IMR-90 (cell line): Measurements from ENCODE around the gene PLA2G4B. TPM values are rescaled to one million over a fixed set of nuclear protein-coding genes. Genes with fewer than 3 reads are reported as not detected.

Experiments
- ATAC-seq: fragments of 200-7000 bp; cut with Tn5 transposase; 2 replicates; pipeline ENCODE4 v1.9.1; 2020; ENCODE audit warnings: low read depth, mild to moderate bottlenecking, moderate library complexity
- BruUV-seq: library from RNA; stranded (reverse); fragments of 400-500 nt; replicated peaks from 2 replicates; lab custom pipeline; 2021; lab: Mats Ljungman, UMichigan
- CTCF ChIA-PET: fragments of 300-600 bp; formaldehyde crosslinking; extraction: SDS; loops from one replicate; lab custom pipeline; 2021; ENCODE audit warnings: antibody characterized with exemption; lab: Yijun Ruan, JAX
- POLR2A ChIA-PET: fragments of 300-600 bp; sonication (Branson Sonifier 250); formaldehyde crosslinking; loops from one replicate; lab custom pipeline; 2022; ENCODE audit warnings: antibody characterized with exemption; ENCODE audit not compliant: unreplicated experiment; lab: Charles Lee
- DNase-seq: peaks from one replicate; pipeline ENCODE4 v3.0.0; 2013
- H2AFZ ChIP-seq: replicated peaks from 2 replicates; pipeline ENCODE3; 2013; ENCODE audit warnings: low read length, mild to moderate bottlenecking; ENCODE audit not compliant: poor library complexity
- H2AK5ac ChIP-seq: 2 replicates; pipeline ENCODE4 v1.6.1; 2013; ENCODE audit warnings: low read depth, low read length, inconsistent platforms
- H2AK9ac ChIP-seq: replicated peaks from 2 replicates; pipeline ENCODE3; 2013; ENCODE audit warnings: mild to moderate bottlenecking, low read depth, low read length, moderate library complexity; ENCODE audit not compliant: poor library complexity
- H2BK120ac ChIP-seq: 2 replicates; pipeline ENCODE4 v1.6.1; 2013; ENCODE audit warnings: low read depth, low read length, inconsistent platforms
- H2BK15ac ChIP-seq: 3 replicates; pipeline ENCODE4 v1.6.1; 2013; ENCODE audit warnings: low read depth, low read length, inconsistent platforms
- H2BK20ac ChIP-seq: 2 replicates; pipeline ENCODE4 v1.6.1; 2013; ENCODE audit warnings: low read depth, mild to moderate bottlenecking, inconsistent platforms, low read length, moderate library complexity
- H2BK5ac ChIP-seq: 2 replicates; pipeline ENCODE4 v1.6.1; 2013; ENCODE audit warnings: mild to moderate bottlenecking, low read depth, low read length, inconsistent platforms; ENCODE audit not compliant: poor library complexity, severe bottlenecking
- H3K14ac ChIP-seq: replicated peaks from 2 replicates; pipeline ENCODE4 v1.6.1; 2013; ENCODE audit warnings: low read depth, low read length, inconsistent platforms
- H3K18ac ChIP-seq: 2 replicates; pipeline ENCODE4 v1.6.1; 2013; ENCODE audit warnings: low read depth, low read length, control low read depth
- H3K23ac ChIP-seq: 2 replicates; pipeline ENCODE4 v1.6.1; 2013; ENCODE audit warnings: low read depth, low read length, inconsistent platforms
- H3K27ac ChIP-seq: 2 replicates; pipeline ENCODE4 v1.5.1; 2013; ENCODE audit warnings: mild to moderate bottlenecking, control low read depth, low read length; ENCODE audit not compliant: insufficient read depth
- H3K27me3 ChIP-seq: 2 replicates; pipeline ENCODE4 v1.6.1; 2013; ENCODE audit warnings: low read length; ENCODE audit not compliant: control insufficient read depth, insufficient read depth
- H3K36me3 ChIP-seq: 2 replicates; pipeline ENCODE4 v1.6.1; 2013; ENCODE audit warnings: low read length, mixed read lengths; ENCODE audit not compliant: control insufficient read depth, insufficient read depth
- H3K4ac ChIP-seq: 2 replicates; pipeline ENCODE4 v1.6.1; 2013; ENCODE audit warnings: low read depth, low read length, inconsistent platforms
- H3K4me1 ChIP-seq: 2 replicates; pipeline ENCODE4 v1.6.1; 2013; ENCODE audit warnings: low read length, mixed read lengths; ENCODE audit not compliant: control insufficient read depth, insufficient read depth
- H3K4me2 ChIP-seq: 2 replicates; pipeline ENCODE4 v1.6.1; 2013; ENCODE audit warnings: low read depth, mild to moderate bottlenecking, control low read depth, low read length, moderate library complexity
- H3K4me3 ChIP-seq: 2 replicates; pipeline ENCODE4 v1.5.1; 2013; ENCODE audit warnings: low read depth, mild to moderate bottlenecking, control low read depth, low read length, moderate library complexity; ENCODE audit not compliant: insufficient read depth
- H3K56ac ChIP-seq: 2 replicates; pipeline ENCODE4 v1.6.1; 2013; ENCODE audit warnings: low read length, inconsistent platforms; ENCODE audit not compliant: insufficient read depth; ENCODE audit errors: extremely low read depth
- H3K79me1 ChIP-seq, 2 experiments: 2 replicates each; pipeline ENCODE4 v1.6.1; 2013; ENCODE audit warnings: low read length in 2 of 2, inconsistent platforms in 1 of 2, low read depth in 1 of 2
- H3K9ac ChIP-seq: 2 replicates; pipeline ENCODE4 v1.6.1; 2013; ENCODE audit warnings: low read depth, low read length, control low read depth
- H3K9me1 ChIP-seq: 2 replicates; pipeline ENCODE4 v1.6.1; 2013; ENCODE audit warnings: low read length, inconsistent platforms; ENCODE audit not compliant: insufficient read depth
- H3K9me3 ChIP-seq: 2 replicates; pipeline ENCODE4 v1.6.1; 2013; ENCODE audit warnings: low read length; ENCODE audit not compliant: control insufficient read depth, insufficient read depth
- H4K20me1 ChIP-seq: 2 replicates; pipeline ENCODE4 v1.6.1; 2013; ENCODE audit warnings: low read length, inconsistent platforms; ENCODE audit not compliant: insufficient read depth
- H4K5ac ChIP-seq: 2 replicates; pipeline ENCODE4 v1.6.1; 2013; ENCODE audit warnings: mild to moderate bottlenecking, low read depth, low read length, control low read depth
- H4K8ac ChIP-seq, 2 experiments: 2 replicates each; pipeline ENCODE4 v1.6.1; 2013; ENCODE audit warnings: low read depth in 2 of 2, low read length in 2 of 2, control low read depth in 1 of 2, inconsistent platforms in 1 of 2
- H4K91ac ChIP-seq: 2 replicates; pipeline ENCODE4 v1.6.1; 2013; ENCODE audit warnings: low read depth, low read length, inconsistent platforms; ENCODE audit not compliant: insufficient read depth
- BHLHE40 ChIP-seq: fragments of 150-350 bp; IDR thresholded peaks from 2 replicates; pipeline ENCODE4 v1.6.1; 2016; ENCODE audit warnings: mild to moderate bottlenecking, low read depth, low read length
- CEBPB ChIP-seq: IDR thresholded peaks from 2 replicates; pipeline ENCODE4 v1.6.1; 2012; ENCODE audit warnings: low read depth, low read length, improper control_type of control experiment
- MAFK ChIP-seq: IDR thresholded peaks from 2 replicates; pipeline ENCODE4 v1.6.1; 2012; ENCODE audit warnings: low read depth, low read length, improper control_type of control experiment
- MAZ ChIP-seq: IDR thresholded peaks from 2 replicates; pipeline ENCODE4 v1.6.1; 2012; ENCODE audit warnings: low read depth, mild to moderate bottlenecking, low read length, improper control_type of control experiment, moderate library complexity, borderline replicate concordance
- POLR2A ChIP-seq: IDR thresholded peaks from 2 replicates; pipeline ENCODE4 v1.6.1; 2012; ENCODE audit warnings: mild to moderate bottlenecking, low read depth, low read length
- RAD21 ChIP-seq: IDR thresholded peaks from 2 replicates; pipeline ENCODE4 v1.6.1; 2012; ENCODE audit warnings: low read length, improper control_type of control experiment
- RCOR1 ChIP-seq: IDR thresholded peaks from 2 replicates; pipeline ENCODE4 v1.6.1; 2012; ENCODE audit warnings: mild to moderate bottlenecking, low read length, improper control_type of control experiment; ENCODE audit not compliant: insufficient replicate concordance
- RFX5 ChIP-seq: IDR thresholded peaks from 2 replicates; pipeline ENCODE4 v1.8.0; 2012; ENCODE audit warnings: low read depth, mild to moderate bottlenecking, low read length, moderate library complexity
- WGBS, 2 experiments: methylation state at CpG; one replicate each; pipeline versions ENCODE4 v1.1.5 to v1.1.7; 2013; ENCODE audit warnings: missing lambda C conversion rate in 2 of 2; ENCODE audit not compliant: insufficient read length in 1 of 2; ENCODE audit errors: extremely low coverage in 2 of 2; 5-methylcytosine and 5-hydroxymethylcytosine counted together
- dilution Hi-C: fragments of 300-500 bp; cut with HindIII; formaldehyde crosslinking; loops from one replicate; pipeline ENCODE4 v1.14.3; 2018; ENCODE audit warnings: low sequenced_read_pairs; ENCODE audit not compliant: unreplicated experiment
- in situ Hi-C: fragments of 300-500 bp; cut with MboI; formaldehyde crosslinking; loops from 3 replicates; pipeline ENCODE4 v1.14.3; 2019; ENCODE audit warnings: low sequenced_read_pairs, inconsistent platforms, mixed read lengths
- intact Hi-C: fragments of 100-400 bp; cut with micrococcal nuclease; formaldehyde crosslinking; loops from 2 replicates; pipeline ENCODE4 v1.10.0; 2022
- polyA plus RNA-seq, 3 experiments: library from polyadenylated mRNA; depleted of rRNA; stranded (reverse); fragments of >200 nt; gene quantifications; 2 replicates each; pipeline ENCODE4 v1.2.3, GENCODE V29; 2012; ENCODE audit warnings: low replicate concordance in 1 of 3
- total RNA-seq: library from RNA; depleted of rRNA; stranded (reverse); fragments of >200 nt; gene quantifications from 2 replicates; pipeline ENCODE4 v1.2.3, GENCODE V29; 2012

PLA2G4B gene
- total and polyA plus RNA-seq, 2 of the 4 experiments (the other 2 are of a cell fraction), result 0.18 to 3.1 TPM

GRCh38 chr15:41858756-41859155, 20.1 kb downstream of the PLA2G4B start:
- BruUV-seq, result no TSS peak
- H3K4ac ChIP-seq, result no peak overlapping the region
- no peak overlapping the region for H2BK5ac ChIP-seq
- no peak overlapping the region for H3K4me2 ChIP-seq
- no peak overlapping the region for H4K8ac ChIP-seq
- H3K9me1 ChIP-seq, result no peaks in the 10 kb centered on the region
- H3K36me3 ChIP-seq, result no peaks in the 10 kb centered on the region
- no peak overlapping the region for H4K5ac ChIP-seq
- no peak overlapping the region for H2AK9ac ChIP-seq
- DNase-seq, result no peak
- H3K4me3 ChIP-seq, result no peak overlapping the region
- H3K27me3 ChIP-seq, result peaks cover 35% of the 10 kb centered on the region
- in situ Hi-C loops, result no loop called here
- no peaks in the 10 kb centered on the region for H4K20me1 ChIP-seq
- ChIA-PET CTCF (no interaction called here), POLR2A (no interaction called here)
- no peak overlapping the region for H3K14ac ChIP-seq
- H3K9ac ChIP-seq, result no peak overlapping the region
- no peak for TF ChIP-seq MAZ
- no peak for TF ChIP-seq CEBPB
- TF ChIP-seq RCOR1, result no peak
- TF ChIP-seq MAFK, result no peak
- no peak for TF ChIP-seq RFX5
- TF ChIP-seq RAD21, result no peak
- no peak for TF ChIP-seq POLR2A
- TF ChIP-seq BHLHE40, result no peak
- no peak overlapping the region for H4K91ac ChIP-seq
- H3K27ac ChIP-seq, result no peak overlapping the region
- no peak overlapping the region for H2BK120ac ChIP-seq
- no peak overlapping the region for H2AFZ ChIP-seq
- WGBS, 2 experiments, result 60% methylated on average over 2 of the region's 15 CpGs; no CpG with 5 or more reads in 1 of the 2 experiments
- no peak overlapping the region for H3K23ac ChIP-seq
- no peak overlapping the region for H2BK15ac ChIP-seq
- no peak for ATAC-seq
- dilution Hi-C loops, result no loop called here
- intact Hi-C loops, result no loop called here
- H3K9me3 ChIP-seq, result no peaks in the 10 kb centered on the region
- H2AK5ac ChIP-seq, result no peak overlapping the region
- no peaks in the 10 kb centered on the region for H3K4me1 ChIP-seq
- no peak overlapping the region for H3K18ac ChIP-seq
- no peak overlapping the region for H3K56ac ChIP-seq
- no peak overlapping the region for H2BK20ac ChIP-seq
- H3K79me1 ChIP-seq, result no peaks in the 10 kb centered on the region
